ENCODE results near the gene PLAC8.
"Not testable (repeated sequence)": the region's sequence is repeated elsewhere in the genome, so short reads cannot be mapped to it uniquely, and the experiment has no call there.

The PLAC8 gene, protein sequence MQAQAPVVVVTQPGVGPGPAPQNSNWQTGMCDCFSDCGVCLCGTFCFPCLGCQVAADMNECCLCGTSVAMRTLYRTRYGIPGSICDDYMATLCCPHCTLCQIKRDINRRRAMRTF

GRCh38 chr4:83114576-83114975 lies at the start of gene PLAC8:
Gene PLAC8 (minus strand): TSS chr4:83114729. CDS start chr4:83107921, 6,808 bp downstream.
- no peak for DNase-seq

- no peak for DNase-seq
Measured at GRCh38 chr4:83153417-83153816, 38.9 kb upstream of the PLAC8 start.

GRCh38 chr4:83152746-83153145 lies 38.2 kb upstream of the PLAC8 start:
- DNase-seq, result no peak

DNA sequence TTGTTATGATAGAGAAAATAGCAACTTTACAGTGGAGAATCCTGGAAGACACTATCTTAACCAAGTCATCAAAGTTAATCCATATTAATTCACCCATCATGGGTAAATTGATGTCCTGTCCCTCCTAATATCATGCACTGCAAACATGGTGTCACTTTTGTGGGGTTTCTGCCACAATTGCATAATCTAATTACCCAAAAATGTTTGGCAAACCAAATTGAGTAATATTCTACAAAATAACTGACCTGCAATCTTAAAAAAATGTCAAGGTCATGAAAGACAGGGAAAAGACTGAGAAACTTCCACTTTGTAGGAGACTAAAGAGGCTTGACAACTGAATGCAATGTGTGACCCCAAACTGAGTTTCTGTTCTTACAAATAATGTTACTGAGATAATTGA lies 37.1 kb upstream of the PLAC8 start:
- DNase-seq, result no peak

- peak; percentile 8 for DNase-seq
Measured at GRCh38 chr4:83150653-83151330, 36.3 kb upstream of the PLAC8 start.

GRCh38 chr4:83149865-83150652 lies 35.5 kb upstream of the PLAC8 start:
- no peak for DNase-seq

DNA sequence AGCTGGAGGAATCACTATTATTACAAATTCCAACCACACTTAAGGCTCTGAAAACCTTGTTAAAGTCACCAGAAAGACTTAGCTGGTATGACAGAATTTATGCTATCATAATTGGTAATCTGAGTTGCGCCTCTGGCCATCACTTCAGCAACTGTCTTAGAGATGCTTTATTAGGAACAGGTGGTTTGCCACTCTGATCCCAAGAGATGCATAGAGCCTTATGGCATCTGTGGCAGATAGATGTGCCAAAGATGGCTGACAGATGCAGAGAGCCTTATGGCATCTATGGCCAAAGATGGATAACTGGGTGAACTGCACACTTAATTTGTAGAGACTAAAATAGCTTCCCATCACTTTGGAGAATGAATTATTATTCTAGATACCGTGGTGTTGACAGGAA lies 32.3 kb upstream of the PLAC8 start:
- DNase-seq, result no peak

DNA sequence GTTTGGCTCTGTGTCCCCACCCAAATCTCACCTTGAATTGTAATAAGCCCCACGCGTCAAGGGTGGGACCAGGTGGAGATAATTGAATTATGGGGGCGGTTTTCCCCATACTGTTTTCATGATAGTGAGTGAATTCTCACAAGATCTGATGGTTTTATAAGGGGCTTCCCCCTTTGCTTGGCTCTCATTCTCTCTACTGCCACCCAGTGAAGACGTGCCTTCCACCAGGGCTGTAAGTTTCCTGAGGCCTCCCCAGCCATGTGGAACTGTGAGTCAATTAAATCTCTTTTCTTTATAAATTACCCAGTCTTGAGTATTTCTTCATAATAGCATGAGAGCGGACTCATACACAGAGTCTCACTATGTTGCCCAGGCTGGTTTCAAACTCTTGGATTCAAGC lies 31.2 kb upstream of the PLAC8 start:
- DNase-seq, result not testable (repeated sequence)

DNA sequence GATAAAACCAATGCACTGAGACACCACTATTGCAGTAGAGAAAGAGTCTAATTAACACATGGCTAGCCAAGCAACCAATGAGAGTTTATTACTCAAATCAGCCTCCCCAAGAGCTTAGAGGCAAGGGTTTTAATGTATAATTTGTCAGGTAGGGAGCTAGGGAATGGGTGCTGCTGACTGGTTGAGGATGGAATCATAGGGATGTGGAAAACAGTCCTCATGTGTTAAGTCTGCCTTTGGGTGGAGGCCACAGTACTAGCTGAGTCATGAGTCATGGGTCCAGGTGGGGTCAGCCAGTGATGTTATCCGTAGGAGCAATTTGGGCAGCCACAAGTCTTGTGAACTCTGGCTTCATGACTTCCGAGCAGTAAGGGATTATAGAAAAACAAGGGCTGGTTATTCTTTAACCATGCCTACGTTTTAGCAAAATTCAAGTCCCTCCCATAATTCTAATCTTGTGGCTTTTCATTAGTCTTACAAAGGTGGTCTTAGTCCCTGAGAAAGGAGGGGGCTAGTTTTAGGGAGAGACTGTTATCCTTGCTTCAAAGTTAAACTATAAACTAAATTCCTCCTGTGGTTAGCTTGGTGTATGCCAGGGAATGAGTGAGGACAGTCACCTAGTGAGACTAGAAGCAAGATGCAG lies 25.1 kb upstream of the PLAC8 start:
- no peak for DNase-seq

- no peak for DNase-seq
Measured at GRCh38 chr4:83138946-83139345, 24.4 kb upstream of the PLAC8 start.

GRCh38 chr4:83132065-83132464 lies 17.5 kb upstream of the PLAC8 start:
- no peak for DNase-seq

DNA sequence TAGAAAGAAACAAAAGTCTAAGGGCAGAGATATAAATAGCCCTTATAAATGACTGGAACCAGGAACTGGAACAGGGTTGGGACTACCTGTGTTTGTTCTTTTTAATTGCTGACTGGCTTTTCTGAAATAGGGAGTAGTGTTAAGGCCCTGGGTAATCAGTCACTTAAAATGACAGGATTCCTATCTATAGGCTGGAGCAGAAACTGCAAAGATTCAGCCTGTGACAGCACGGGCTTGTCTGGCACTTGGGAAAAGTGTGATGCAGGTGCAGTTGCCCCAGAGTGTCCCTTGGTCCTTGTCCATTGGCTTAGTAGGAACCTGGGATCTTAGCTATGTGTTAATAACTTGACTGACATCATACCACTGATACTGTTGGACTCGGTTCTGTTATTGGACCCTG lies 14.7 kb upstream of the PLAC8 start:
- DNase-seq, result no peak

DNA sequence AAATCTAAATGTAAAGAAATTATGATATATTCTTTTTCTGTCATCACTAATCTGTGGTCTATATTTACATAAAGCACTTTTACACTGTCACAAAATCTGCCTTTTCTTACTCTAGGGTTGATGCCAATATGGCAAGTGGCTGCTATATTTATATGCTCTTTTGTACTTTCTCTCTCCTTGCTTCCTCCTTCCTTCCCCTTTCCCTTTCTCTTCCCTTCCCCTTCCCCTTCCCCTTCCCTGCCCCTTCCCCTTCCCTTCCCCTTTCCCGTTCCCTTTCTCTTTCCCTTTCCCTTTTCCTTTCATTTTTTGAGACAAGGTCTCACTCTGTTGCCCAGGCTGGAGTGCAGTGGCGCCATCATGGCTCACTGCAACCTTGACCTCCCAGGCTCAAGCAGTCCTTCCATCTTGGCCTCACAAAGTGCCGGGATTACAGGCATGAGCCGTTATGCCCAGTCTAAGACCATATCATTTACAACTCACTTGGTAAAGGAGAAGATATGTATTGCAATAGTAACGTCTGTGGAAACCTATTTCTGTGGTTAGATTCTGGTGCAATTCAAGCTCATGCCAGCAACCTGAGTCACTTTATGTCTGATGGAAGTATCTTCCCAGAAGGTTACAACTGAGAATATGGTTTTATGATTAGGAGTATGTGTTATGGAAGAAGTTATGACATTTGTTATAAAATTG lies 13.9 kb upstream of the PLAC8 start:
- DNase-seq, result peak; percentile 91

DNA sequence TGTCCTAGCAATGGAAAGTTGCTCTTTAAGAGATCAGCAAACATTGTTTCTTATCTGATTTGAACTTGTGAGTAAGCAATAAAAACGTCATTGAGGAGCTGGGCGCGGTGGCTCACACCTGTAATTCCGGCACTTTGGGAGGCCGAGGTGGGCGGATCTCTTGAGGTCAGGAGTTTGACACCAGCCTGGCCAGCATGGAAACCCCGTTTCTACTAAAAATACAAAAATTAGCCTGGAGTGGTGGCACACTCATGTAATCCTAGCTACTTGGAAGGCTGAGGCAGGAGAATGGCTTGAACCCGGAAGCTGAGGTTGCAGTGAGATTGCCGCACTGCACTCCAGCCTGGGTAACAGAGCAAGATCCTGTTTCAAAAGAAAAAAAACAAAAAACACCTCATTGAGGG lies 11.2 kb upstream of the PLAC8 start:
- DNase-seq, result no peak

GRCh38 chr4:83124111-83124780 lies 9.7 kb upstream of the PLAC8 start:
- no peak for DNase-seq

GRCh38 chr4:83121246-83121645 lies 6.7 kb upstream of the PLAC8 start:
- DNase-seq, result no peak

DNA sequence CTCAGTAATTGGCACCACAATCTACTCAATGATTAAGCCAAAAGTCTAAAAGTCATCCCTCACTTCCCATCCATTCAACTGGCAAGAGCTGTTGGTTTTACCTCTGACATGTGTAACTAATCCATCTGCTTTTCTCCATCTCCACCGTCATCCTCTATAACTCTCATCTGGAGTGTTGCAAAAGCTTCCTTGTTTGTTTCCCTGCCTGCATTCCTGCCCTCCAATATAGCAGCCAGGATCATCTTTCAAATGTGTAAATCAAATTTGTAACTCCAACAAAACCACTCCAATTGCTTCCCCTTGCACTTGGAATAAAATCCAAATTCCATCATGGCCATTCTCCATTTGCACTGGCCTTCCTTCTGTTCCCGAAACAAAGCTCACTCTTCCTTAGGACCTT lies 4.3 kb upstream of the PLAC8 start:
- DNase-seq, result peak; percentile 39

GRCh38 chr4:83115656-83116285 lies 1.2 kb upstream of the PLAC8 start:
- no peak for DNase-seq

- peak; percentile 67 for DNase-seq
Measured at GRCh38 chr4:83115000-83115399, 471 bp upstream of the PLAC8 start.

DNA sequence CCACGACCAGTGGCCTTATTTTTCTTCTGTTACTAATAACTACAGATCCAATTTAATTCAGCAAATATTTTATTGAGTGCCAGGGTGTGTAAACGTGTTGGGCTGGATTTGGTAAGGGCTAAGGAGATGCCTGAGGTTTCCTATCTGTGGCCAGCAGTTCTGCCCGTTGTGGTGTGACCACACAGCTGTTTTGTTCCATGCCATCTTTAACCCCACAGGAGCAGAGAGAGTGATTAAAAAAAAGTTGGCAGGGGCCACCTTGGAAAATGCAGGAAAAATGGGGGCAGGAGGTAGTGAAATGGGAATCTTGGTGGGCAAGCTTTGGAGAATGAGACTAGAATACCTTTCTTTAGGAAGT lies 1.1 kb downstream of the PLAC8 start:
- no peak for DNase-seq

- peak; percentile 64 for DNase-seq
Measured at GRCh38 chr4:83112678-83113428, 1.7 kb downstream of the PLAC8 start.
